ENCODE data around the gene CD320.

The CD320 gene

DNA sequence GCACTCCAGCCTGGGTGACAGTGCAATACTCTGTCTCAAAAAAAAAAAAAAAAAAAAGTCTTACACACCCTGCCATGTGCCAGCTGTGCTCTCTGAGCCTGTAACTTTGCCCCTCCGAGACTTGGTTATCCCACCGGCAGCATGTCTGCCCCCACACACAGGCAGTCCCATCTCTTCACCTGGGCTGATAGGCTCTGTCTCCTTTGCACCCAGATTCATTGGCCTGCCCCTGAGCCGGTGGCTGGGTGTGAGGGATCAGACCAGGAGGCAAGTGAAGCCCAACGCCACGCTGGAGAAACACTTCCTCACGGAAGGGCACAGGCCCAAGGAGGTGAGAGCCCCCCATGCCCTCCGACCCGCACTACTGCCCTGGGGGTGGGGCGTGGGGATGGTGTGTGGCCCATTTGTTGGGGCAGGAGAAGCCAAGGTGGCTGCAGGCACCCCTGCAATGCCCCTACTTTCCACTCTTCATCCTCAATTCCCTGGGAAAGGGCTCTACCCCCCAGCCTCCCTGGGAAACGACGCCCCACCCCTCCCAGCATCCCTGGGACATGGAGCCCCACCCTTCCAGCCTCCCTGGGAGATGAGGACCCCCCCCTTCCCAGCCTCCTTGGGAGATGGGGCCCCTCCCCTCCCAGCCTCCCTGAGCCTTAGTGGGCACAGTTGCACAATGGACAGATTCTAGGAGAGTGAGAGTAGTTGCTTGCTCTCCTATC is 53.7 kb downstream of the CD320 start:
- no peak for DNase-seq (ENCODE audit: low read depth)

- DNase-seq (ENCODE audit: low read depth) = no peak
Observed at GRCh38 chr19:8253678-8254077, 54.5 kb downstream of the CD320 start.

GRCh38 chr19:8252922-8253589 is 55.1 kb downstream of the CD320 start:
- peak; percentile 65 for DNase-seq (ENCODE audit: low read depth)
